GM21390 (cell line): Measurements from ENCODE around the gene SMOC2.
"Not testable (repeated sequence)": the region's sequence is repeated elsewhere in the genome, so short reads cannot be mapped to it uniquely, and the experiment has no call there.

Experiments used
- ATAC-seq: cut with Tn5 transposase; IDR thresholded peaks from one replicate; pipeline ENCODE4 v1.9.1; 2021; ENCODE audit not compliant: unreplicated experiment

The SMOC2 gene

GRCh38 chr6:168699631-168700295 lies 258.8 kb downstream of the SMOC2 start:
- ATAC-seq: no peak

GRCh38 chr6:168700880-168701279 lies 259.9 kb downstream of the SMOC2 start:
- ATAC-seq: no peak

GRCh38 chr6:168703990-168704389 lies 263.0 kb downstream of the SMOC2 start:
- ATAC-seq: no peak

- no peak for ATAC-seq
These were observed 263.7 kb downstream of the SMOC2 start for GRCh38 chr6:168704678-168705077.

- not testable (repeated sequence) for ATAC-seq
These were observed 264.3 kb downstream of the SMOC2 start for GRCh38 chr6:168705271-168705670.

- ATAC-seq: no peak
These were observed 265.6 kb downstream of the SMOC2 start for GRCh38 chr6:168706471-168707177.

GRCh38 chr6:168708526-168708925 lies 267.5 kb downstream of the SMOC2 start:
- ATAC-seq: no peak

GRCh38 chr6:168708984-168709383 lies 268.0 kb downstream of the SMOC2 start:
- no peak for ATAC-seq

GRCh38 chr6:168709390-168709789 lies 268.4 kb downstream of the SMOC2 start:
- no peak for ATAC-seq

GRCh38 chr6:168709991-168710390 lies 269.0 kb downstream of the SMOC2 start:
- no peak for ATAC-seq

GRCh38 chr6:168711049-168711640 lies 270.2 kb downstream of the SMOC2 start:
- ATAC-seq: no peak

- ATAC-seq: no peak
These were observed 270.8 kb downstream of the SMOC2 start for GRCh38 chr6:168711666-168712300.

- ATAC-seq: no peak
These were observed 272.0 kb downstream of the SMOC2 start for GRCh38 chr6:168712993-168713392.

GRCh38 chr6:168713839-168714238 lies 272.9 kb downstream of the SMOC2 start:
- no peak for ATAC-seq

GRCh38 chr6:168714547-168715260 lies 273.7 kb downstream of the SMOC2 start:
- ATAC-seq: no peak

GRCh38 chr6:168715643-168716481 lies 274.9 kb downstream of the SMOC2 start:
- ATAC-seq: no peak

- ATAC-seq: no peak
These were observed 275.6 kb downstream of the SMOC2 start for GRCh38 chr6:168716581-168716980.

- ATAC-seq: no peak
These were observed 276.5 kb downstream of the SMOC2 start for GRCh38 chr6:168717491-168717890.
